NOMO-1 treated with dmso at 0.1 percent for 144 hours (cell line): ENCODE measurements around the gene ZNF653.

Experiments used
- DNase-seq: peaks from one replicate; lab custom pipeline; 2025; ENCODE audit not compliant: unreplicated experiment; lab: John Stamatoyannopoulos, UW

The ZNF653 gene

DNA sequence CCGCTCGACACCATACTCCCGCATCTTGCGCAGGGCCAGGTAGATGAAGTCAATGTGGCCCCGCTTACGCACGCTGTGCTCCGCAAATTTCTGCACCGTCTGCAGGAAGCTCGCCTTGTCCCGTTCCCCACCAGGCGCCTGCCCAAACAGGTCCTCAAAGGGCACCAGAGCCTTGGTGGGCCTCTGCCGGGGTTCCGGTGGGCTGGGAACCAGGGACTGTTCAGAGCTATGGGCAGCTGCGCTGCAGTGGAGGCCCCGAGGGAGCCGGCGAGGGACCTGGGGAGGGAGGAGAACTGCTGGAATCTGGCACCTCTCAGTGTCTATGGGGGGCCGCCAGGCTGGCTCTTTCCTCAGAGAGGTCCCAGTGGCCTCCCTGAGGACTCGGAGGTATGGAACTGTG is 8.3 kb upstream of the ZNF653 start:
- no peak for DNase-seq

DNA sequence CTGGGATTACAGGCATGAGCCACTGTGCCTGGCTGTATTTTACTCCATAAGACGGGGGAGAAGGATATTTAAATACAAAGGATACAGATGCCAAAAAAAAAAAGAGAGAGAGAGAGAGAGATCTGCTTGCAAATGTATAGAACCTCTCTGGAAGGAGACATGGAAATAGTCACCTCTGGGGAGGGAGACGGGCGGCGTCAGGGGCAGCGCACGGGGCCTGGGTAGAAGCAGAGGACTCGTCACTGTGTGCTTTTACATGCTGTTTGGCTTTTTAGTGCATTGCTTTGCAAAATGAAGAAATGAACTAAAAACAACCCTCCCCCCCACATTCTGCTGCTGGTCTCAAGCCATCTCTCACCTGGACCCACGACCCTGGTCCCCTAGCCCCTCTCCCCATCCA is 4.8 kb upstream of the ZNF653 start:
- no peak for DNase-seq

DNA sequence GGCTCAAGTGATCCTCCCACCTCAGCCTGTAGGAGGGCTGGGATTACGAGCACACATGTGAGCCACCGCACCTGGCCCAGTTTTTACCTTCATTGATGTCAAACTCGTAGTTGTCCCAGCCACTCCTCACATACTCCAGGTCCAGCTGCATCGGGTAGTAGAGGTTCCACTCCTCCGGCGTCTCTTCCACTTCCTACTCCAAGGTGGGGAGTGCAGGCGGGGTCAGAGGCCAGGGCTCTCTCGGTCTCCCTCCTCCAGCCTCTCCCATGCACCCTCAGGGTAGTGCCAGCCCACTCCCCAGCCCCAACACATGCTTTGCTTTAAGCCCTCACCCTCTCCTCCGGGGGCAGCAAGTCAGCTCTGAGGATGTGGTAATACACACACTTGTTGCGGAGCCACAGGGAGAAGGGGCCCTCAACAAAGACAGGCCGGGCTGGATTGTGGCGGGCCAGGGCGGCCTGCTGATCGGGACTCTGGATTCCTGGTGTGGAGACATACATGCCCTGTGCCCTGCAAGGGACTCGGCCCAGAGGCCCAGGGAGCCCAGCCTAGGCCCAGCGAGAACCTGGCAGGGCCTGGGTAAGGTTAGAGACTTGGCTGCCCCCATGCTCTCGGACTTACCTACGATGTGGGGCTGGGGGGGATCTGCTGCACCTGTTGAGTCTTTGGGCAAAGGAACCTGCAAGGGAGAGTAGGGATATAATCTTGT is 1.9 kb upstream of the ZNF653 start:
- no peak for DNase-seq

- DNase-seq = no peak
Measured at GRCh38 chr19:11506967-11507366, 1.3 kb upstream of the ZNF653 start.

GRCh38 chr19:11506101-11506555 is 489 bp upstream of the ZNF653 start:
- DNase-seq = peak; percentile 56

GRCh38 chr19:11505032-11505503 is 571 bp downstream of the ZNF653 start:
- peak; percentile 90 for DNase-seq

GRCh38 chr19:11504502-11505031 is 1.1 kb downstream of the ZNF653 start:
- no peak for DNase-seq

GRCh38 chr19:11499890-11500420 is 5.7 kb downstream of the ZNF653 start:
- no peak for DNase-seq

DNA sequence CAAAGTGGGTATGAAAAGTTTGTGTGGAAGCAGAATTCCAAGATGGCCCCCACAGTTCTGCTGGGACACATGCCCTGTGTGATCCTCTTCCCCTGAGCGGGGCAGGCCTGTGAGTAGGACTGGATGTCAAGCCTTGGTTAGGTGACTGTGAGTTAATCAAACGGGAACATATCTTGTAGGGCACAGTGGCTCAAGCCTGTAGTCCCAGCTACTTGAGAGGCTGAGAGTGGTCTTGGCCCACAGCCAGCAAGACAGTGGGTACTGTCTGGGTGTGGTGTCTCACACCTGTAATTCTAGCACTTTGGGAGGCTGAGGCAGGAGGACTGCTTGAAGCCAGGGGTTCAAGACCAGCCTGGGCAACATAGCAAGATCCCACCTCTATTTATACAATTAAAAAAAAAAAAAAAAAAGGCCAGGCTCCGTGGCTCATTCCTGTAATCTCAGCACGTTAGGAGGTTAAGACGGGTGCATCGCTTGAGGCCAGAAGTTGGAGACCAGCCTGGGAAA is 6.4 kb downstream of the ZNF653 start:
- DNase-seq = no peak

- peak; percentile 26 for DNase-seq
Measured at GRCh38 chr19:11496391-11497163, 9.1 kb downstream of the ZNF653 start.

- no peak for DNase-seq
Measured at GRCh38 chr19:11495885-11496284, 9.8 kb downstream of the ZNF653 start.

- DNase-seq = no peak
Measured at GRCh38 chr19:11495481-11495880, 10.2 kb downstream of the ZNF653 start.

DNA sequence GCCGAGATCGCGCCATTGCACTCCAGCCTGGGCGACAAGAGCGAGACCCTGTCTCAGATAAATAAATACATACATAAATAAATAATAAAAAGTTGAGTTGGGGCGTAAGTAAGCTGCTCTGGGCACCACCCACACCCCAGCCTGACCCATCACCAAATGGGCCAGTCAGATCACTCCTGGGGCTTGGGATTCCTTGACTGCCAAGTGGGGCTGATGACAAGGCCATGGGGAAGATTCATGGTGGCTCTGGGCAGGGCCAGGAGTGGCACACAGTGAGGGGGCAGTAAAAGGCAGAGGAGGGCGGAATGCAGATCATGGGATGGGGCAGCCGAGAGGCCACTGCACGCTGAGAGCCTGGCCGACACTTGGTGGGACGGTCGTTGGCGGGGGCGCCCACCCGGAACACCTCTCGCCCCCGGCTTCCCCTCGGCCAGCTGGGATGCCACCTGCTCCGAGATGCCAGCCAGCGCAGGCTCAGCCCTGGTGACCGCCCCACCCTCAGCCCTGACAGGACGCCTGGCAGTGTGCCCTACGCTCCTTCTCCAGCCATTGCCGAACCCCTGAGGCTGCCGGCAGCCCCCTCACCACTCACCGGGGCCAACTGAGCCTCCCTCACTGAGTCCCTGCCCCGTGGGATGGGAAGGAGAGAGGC is 10.9 kb downstream of the ZNF653 start:
- no peak for DNase-seq

DNA sequence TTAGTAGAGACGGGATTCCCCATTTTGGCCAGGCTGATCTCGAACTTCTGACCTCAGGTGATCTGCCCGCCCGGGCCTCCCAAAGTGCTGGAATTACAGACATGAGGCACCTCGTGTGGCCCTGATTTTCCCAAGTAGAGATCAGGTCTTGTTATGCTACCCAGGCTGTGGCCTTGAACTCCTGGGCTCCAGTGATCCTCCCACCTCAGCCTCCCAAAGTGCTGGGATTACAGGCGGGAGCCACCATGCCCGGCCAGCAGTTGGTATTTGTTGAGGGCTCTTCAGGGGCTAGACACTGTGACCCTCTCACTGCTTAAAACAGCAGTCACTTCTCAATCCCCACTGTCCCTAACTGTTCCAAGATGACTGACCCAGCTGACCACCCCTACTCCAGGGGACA is 16.3 kb downstream of the ZNF653 start:
- no peak for DNase-seq

DNA sequence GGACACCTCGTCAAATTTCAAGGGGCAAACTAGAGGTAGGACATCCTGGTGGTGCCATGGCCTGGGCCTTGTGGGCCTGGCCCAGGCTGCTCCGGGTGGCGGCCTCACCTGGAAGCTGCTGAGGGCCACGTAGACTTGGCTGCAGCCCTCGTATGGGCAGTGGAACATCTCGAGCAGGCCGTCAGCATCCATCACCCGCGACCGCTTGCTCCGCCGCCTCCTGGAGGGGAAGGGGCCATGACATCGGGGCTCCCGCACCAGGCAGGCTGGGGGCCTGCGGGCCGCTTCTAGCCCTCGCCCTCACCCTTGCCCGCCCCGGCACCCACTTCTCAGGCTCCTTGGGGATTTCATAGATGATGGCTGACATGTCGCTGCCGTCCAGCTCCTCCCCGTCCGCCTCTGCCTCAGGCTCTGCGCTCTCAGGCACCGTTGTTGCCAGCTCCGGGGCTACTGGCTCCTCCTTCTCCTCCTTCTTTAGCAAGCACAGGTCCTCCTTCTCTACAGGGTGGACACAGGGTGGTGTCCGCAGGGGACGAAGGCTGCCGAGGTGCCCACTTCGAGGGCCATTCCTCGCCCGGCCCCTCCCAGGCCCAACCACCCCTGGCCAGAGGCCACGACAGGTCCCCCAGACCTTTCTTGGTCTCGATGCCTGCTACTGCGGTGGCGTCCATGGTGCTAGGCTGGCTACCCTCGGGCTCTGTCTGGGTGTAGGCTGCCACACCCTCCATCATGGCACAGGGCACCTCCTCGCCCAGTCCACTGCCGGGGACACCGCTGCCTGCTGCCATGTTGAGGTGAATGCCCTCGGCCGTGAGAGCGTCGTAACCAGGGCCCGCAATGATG is 18.8 kb downstream of the ZNF653 start:
- DNase-seq = no peak

DNA sequence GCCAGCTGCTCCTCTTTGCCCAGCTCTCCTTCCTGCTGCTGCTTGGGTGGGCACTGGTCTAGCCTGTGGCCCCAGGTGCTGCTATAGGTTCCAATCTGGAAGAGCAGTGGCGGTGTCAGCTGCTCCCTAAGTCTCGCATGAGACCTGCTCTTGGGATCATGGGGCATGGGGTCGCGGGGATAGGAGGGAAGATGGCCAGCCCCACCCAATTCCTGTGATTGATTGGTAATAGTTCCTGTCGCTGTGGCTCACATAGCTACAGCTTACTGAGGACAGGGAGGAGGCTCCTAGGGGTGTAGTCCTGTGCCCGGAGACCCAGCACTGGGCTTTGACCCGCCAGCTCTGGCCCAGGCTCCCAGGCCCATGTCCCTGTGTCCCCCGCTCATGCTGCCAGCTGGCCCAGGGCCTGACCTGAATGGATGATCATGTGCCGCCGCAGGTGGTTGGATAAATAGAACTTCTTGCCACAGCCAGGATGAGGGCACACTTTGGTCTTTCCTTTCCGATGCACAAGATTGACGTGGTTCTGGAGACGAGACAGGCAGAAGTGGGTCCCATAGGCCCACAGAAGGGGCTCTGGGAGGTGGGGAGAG is 20.3 kb downstream of the ZNF653 start:
- DNase-seq = no peak

DNA sequence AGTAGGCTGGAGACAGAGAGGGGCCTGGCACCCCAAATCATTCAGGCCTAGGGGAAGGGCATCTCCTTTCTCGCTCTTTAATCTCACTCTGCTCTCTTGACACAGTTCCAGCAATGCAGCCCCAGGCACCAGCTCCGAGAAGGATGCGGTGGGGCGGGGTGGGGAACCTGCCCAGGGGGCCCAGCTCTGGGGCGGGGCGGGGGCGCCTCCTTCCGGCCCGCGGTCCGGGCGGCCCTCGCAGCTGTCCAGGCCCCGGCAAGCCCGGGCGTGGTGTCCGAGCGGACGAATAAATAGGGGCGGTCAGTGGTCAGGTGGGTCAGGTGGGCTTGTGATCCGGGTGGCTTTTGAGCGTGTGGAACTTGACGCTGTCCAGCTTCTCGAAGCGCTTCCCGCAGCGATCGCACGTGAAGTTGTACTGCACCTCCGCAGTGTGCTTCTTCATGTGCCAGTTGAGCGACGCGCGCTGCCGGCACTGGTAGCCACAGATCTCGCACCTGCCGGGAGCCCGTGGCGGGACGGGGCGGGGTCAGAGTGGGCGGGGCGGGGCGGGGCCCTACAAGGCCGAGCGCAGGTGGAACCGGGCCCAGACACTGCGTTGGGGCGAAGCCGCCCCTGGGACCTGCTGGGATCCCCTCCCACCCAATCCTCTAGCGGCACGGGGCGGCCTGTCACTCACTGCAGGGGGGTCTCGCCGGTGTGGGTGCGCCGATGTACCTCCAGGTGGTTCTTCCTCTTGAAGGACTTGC is 22.1 kb downstream of the ZNF653 start:
- DNase-seq = no peak

DNA sequence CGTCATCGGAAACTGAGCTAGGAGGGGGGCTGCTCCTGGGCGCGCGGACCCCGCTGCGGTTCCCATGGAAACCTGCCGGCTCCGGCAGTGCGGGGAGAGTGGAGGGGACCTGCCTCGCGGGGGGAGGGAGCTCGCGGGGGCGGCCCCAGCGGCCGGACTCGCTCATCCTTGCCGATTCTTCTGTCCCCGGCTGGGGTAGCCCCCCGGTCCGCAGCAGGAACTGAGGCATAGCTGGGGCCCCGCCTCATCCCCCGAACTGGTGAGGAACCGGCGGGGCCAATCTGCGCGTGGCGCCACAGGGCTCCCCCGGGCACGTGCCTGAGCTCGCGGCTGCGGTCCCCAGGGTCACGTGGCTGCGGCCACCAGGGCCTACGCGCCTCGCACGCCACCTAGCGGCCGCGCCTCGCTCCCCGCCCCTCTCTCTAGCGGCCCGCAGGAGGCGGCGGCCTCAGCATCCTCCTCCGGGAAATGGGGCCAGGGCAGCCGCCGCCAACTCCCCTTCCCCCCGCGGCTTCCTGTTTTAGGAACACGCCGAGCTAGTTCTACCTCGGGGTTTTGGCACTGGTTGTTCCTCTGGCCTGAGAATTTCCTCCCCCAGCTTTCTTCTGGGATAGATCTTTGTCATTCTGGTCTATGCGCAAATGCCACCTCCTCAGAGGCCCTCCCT is 23.1 kb downstream of the ZNF653 start:
- peak; percentile 86 for DNase-seq
